Smooth muscle cell (in vitro differentiated cells): Measurements from ENCODE around the gene AFF3. TPM values are rescaled to one million over a fixed set of nuclear protein-coding genes. Genes with fewer than 3 reads are reported as not detected.
A peak's percentile ranks its signal among the peaks of the same experiment; 100 is the strongest.

Experiments used
- DNase-seq: peaks from one replicate; lab custom pipeline; 2025; ENCODE audit not compliant: unreplicated experiment; lab: John Stamatoyannopoulos, UW
- H2AFZ ChIP-seq: fragments of 200-600 bp; sonication (generic); 2 replicates; pipeline ENCODE4 v1.6.0; 2016; ENCODE audit warnings: antibody characterized with exemption, low read depth, mild to moderate bottlenecking
- H3F3A ChIP-seq: fragments of 200-600 bp; sonication (generic); 2 replicates; pipeline ENCODE4 v1.6.0; 2017; ENCODE audit warnings: antibody characterized with exemption, low read depth
- H3K27ac ChIP-seq: fragments of 200-600 bp; sonication (generic); 2 replicates; pipeline ENCODE4 v1.5.1; 2016; ENCODE audit warnings: low read depth, mild to moderate bottlenecking
- H3K27me3 ChIP-seq: fragments of 200-600 bp; sonication (generic); 2 replicates; pipeline ENCODE4 v1.6.1; 2016; ENCODE audit warnings: low read depth, mild to moderate bottlenecking
- H3K36me3 ChIP-seq: fragments of 200-600 bp; sonication (generic); 2 replicates; pipeline ENCODE4 v1.5.1; 2016; ENCODE audit warnings: low read depth
- H3K4me1 ChIP-seq: fragments of 200-600 bp; sonication (generic); 2 replicates; pipeline ENCODE4 v1.5.1; 2016; ENCODE audit warnings: low read depth
- H3K4me2 ChIP-seq: fragments of 200-600 bp; sonication (generic); 2 replicates; pipeline ENCODE4 v1.6.0; 2016; ENCODE audit warnings: mild to moderate bottlenecking
- H3K4me3 ChIP-seq: fragments of 200-600 bp; sonication (generic); 2 replicates; pipeline ENCODE4 v1.5.1; 2016; ENCODE audit warnings: mild to moderate bottlenecking
- H3K79me2 ChIP-seq: fragments of 200-600 bp; sonication (generic); 2 replicates; pipeline ENCODE4 v1.6.0; 2016; ENCODE audit warnings: low read depth, mild to moderate bottlenecking
- H3K9ac ChIP-seq: fragments of 200-600 bp; sonication (generic); 2 replicates; pipeline ENCODE4 v1.6.0; 2016; ENCODE audit warnings: low read depth
- H3K9me3 ChIP-seq: fragments of 200-600 bp; sonication (generic); replicated peaks from 2 replicates; pipeline ENCODE4 v1.5.1; 2016; ENCODE audit warnings: low read depth
- H4K20me1 ChIP-seq: fragments of 200-600 bp; sonication (generic); 2 replicates; pipeline ENCODE4 v1.6.0; 2016; ENCODE audit warnings: low read depth
- CTCF ChIP-seq: fragments of 200-600 bp; sonication (generic); IDR thresholded peaks from 2 replicates; pipeline ENCODE4 v1.5.1; 2017; ENCODE audit warnings: borderline replicate concordance, mild to moderate bottlenecking, antibody characterized with exemption; ENCODE audit not compliant: insufficient read depth, poor library complexity, severe bottlenecking
- WGBS: methylation state at CpG from one replicate; pipeline ENCODE4 v1.1.7; 2016; ENCODE audit warnings: low lambda C conversion rate; 5-methylcytosine and 5-hydroxymethylcytosine counted together
- polyA plus RNA-seq: library from polyadenylated mRNA; unstranded; fragments of >200 nt; fragmentation: Nextera tagmentation; extraction: Ambion mirVana; gene quantifications from 2 replicates; pipeline ENCODE4 v1.2.1, GENCODE V29; 2016
- total RNA-seq: library from RNA; depleted of rRNA; stranded (reverse); fragments of >200 nt; gene quantifications from 2 replicates; pipeline ENCODE4 v1.2.3, GENCODE V29; 2014

AFF3 gene
- total and polyA plus RNA-seq, 2 experiments from 2014 or later, result 0.27 to 0.39 TPM

- no peak overlapping the region for H3K27ac ChIP-seq
- H3K79me2 ChIP-seq, result no peaks in the 10 kb centered on the region
- no peaks in the 10 kb centered on the region for H3F3A ChIP-seq
- no peak overlapping the region for H3K4me3 ChIP-seq
- H2AFZ ChIP-seq, result peak overlapping the region; percentile 52
- H3K9ac ChIP-seq, result no peak overlapping the region
- no peaks in the 10 kb centered on the region for H3K27me3 ChIP-seq
- H4K20me1 ChIP-seq, result no peaks in the 10 kb centered on the region
- TF ChIP-seq CTCF, result no peak
- 73% methylated on average over 7 of the region's 7 CpGs for WGBS
- H3K4me1 ChIP-seq, result no peaks in the 10 kb centered on the region
- H3K36me3 ChIP-seq, result no peaks in the 10 kb centered on the region
- H3K4me2 ChIP-seq, result peak overlapping the region; percentile 14
- DNase-seq, result no peak
- H3K9me3 ChIP-seq, result no peaks in the 10 kb centered on the region
Observed at GRCh38 chr2:99729104-99730025, 413.0 kb downstream of the AFF3 start.

- Histone ChIP-seq H4K20me1 (no peaks in the 10 kb centered on the region), H3K79me2 (no peaks in the 10 kb centered on the region), H3K9me3 (no peaks in the 10 kb centered on the region), H3K4me3 (no peak overlapping the region), H3K9ac (no peak overlapping the region), H3K4me1 (no peaks in the 10 kb centered on the region), H3K4me2 (no peak overlapping the region), H2AFZ (no peak overlapping the region), H3F3A (no peaks in the 10 kb centered on the region), H3K27ac (no peak overlapping the region), H3K36me3 (no peaks in the 10 kb centered on the region), H3K27me3 (no peaks in the 10 kb centered on the region)
- TF ChIP-seq CTCF, result no peak
- no peak for DNase-seq
- WGBS, result 78% methylated on average over 4 of the region's 4 CpGs
Observed at GRCh38 chr2:99728166-99728565, 414.2 kb downstream of the AFF3 start.

GRCh38 chr2:99727199-99727598, 415.2 kb downstream of the AFF3 start:
- H3K4me2 ChIP-seq, result no peak overlapping the region
- H3K27ac ChIP-seq, result no peak overlapping the region
- H3F3A ChIP-seq, result no peaks in the 10 kb centered on the region
- no peaks in the 10 kb centered on the region for H3K9me3 ChIP-seq
- no peak for TF ChIP-seq CTCF
- no peaks in the 10 kb centered on the region for H3K36me3 ChIP-seq
- no peaks in the 10 kb centered on the region for H4K20me1 ChIP-seq
- no peak for DNase-seq
- no peaks in the 10 kb centered on the region for H3K27me3 ChIP-seq
- no peak overlapping the region for H3K4me3 ChIP-seq
- H3K79me2 ChIP-seq, result no peaks in the 10 kb centered on the region
- H2AFZ ChIP-seq, result no peak overlapping the region
- no peaks in the 10 kb centered on the region for H3K4me1 ChIP-seq
- no peak overlapping the region for H3K9ac ChIP-seq
- 85% methylated on average over 1 of the region's 1 CpG for WGBS
